ENCODE results near the gene SNX22.

Gene SNX22

DNA sequence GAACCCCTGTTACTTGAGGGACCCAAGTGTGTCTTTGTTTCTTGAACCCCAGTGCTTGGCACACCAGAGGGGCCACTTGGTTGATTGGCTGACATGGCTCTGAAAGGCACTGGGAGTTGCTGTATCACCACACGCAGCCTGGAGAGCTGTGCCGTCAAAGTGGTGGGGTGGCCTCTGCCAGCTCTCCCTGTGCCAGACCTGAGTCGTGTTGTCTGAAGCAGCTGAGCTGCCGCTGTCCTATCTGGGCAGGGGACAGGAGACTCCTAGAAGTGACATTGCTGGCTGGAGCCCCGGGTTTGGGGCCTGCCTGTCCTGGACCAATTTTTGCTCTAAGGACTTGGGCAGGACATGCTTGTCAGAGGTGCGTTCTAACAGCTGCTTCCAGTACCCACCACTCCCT, 5.5 kb upstream of the SNX22 start:
- Mint-ChIP-seq H3K36me3 (peaks cover 16% of the 10 kb centered on the region), H3K27me3 (no peaks in the 10 kb centered on the region), H3K4me1 (peaks cover 66% of the 10 kb centered on the region), H3K27ac (peak overlapping the region; percentile 100), H3K9me3 (no peaks in the 10 kb centered on the region), H3K4me3 (no peak overlapping the region)
- no peak for ATAC-seq

GRCh38 chr15:64146520-64146884, 5.0 kb upstream of the SNX22 start:
- H3K9me3 Mint-ChIP-seq: no peaks in the 10 kb centered on the region

DNA sequence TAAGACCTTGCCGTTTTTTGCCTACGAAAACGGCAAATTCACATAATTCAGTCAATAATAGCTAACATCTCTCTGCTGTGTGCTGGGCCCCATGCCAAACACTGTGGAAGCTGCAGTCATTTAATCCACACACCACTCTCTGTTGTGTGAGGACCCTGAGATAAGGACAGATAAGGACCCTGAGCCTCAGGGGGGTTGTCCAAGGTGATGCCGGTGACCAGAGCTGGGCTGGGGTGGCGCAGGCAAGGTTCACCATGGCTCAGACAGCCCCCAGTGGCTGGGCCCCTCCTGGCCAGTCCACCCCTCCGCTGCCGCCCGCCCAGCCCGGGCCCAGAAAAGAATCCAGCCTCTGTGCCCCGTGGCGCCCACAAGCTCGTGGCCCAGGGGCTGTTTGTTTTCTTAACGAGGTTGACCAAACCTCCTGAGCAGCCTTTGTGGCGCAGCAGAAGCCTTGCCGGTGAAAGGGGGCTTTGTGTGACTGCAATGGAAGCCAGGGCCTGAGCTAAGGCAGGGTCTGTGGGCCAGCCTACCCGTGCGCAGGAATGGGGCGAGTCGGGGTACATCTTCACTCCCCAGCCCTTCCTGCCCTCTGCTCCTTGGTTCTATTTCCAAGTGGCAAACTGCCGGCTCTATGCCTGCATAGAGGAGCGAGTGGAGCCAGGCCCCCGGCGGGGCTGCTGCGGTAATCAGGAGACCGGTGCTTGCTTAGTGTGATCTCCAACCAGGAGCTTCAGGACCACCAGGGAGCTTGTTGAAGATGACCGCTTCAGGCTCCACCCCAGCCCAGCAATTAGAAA, 4.4 kb upstream of the SNX22 start:
- no peaks in the 10 kb centered on the region for H3K9me3 Mint-ChIP-seq
- peaks cover 59% of the 10 kb centered on the region for H3K4me1 Mint-ChIP-seq
- no peak overlapping the region for H3K27ac Mint-ChIP-seq
- ATAC-seq: no peak
- no peaks in the 10 kb centered on the region for H3K27me3 Mint-ChIP-seq
- peaks cover 5% of the 10 kb centered on the region for H3K36me3 Mint-ChIP-seq
- no peak overlapping the region for H3K4me3 Mint-ChIP-seq

More at GRCh38 chr15:64146520-64146884, 5.0 kb upstream of the SNX22 start:
- peaks cover 11% of the 10 kb centered on the region for H3K36me3 Mint-ChIP-seq
- no peak for ATAC-seq
- no peaks in the 10 kb centered on the region for H3K27me3 Mint-ChIP-seq
- no peak overlapping the region for H3K4me3 Mint-ChIP-seq
- no peak overlapping the region for H3K27ac Mint-ChIP-seq
- H3K4me1 Mint-ChIP-seq: peaks cover 65% of the 10 kb centered on the region

- H3K27ac Mint-ChIP-seq: peak overlapping the region; percentile 4
- H3K9me3 Mint-ChIP-seq: no peaks in the 10 kb centered on the region
- no peaks in the 10 kb centered on the region for H3K27me3 Mint-ChIP-seq
- H3K4me3 Mint-ChIP-seq: no peak overlapping the region
- H3K36me3 Mint-ChIP-seq: no peaks in the 10 kb centered on the region
- H3K4me1 Mint-ChIP-seq: peaks cover 60% of the 10 kb centered on the region
- no peak for ATAC-seq
Measured at GRCh38 chr15:64148168-64148567, 3.4 kb upstream of the SNX22 start.

GRCh38 chr15:64148581-64148980, 3.0 kb upstream of the SNX22 start:
- no peaks in the 10 kb centered on the region for H3K36me3 Mint-ChIP-seq
- peak overlapping the region; percentile 4 for H3K27ac Mint-ChIP-seq
- peaks cover 60% of the 10 kb centered on the region for H3K4me1 Mint-ChIP-seq
- no peak for ATAC-seq
- H3K4me3 Mint-ChIP-seq: no peak overlapping the region
- no peaks in the 10 kb centered on the region for H3K27me3 Mint-ChIP-seq
- H3K9me3 Mint-ChIP-seq: no peaks in the 10 kb centered on the region

DNA sequence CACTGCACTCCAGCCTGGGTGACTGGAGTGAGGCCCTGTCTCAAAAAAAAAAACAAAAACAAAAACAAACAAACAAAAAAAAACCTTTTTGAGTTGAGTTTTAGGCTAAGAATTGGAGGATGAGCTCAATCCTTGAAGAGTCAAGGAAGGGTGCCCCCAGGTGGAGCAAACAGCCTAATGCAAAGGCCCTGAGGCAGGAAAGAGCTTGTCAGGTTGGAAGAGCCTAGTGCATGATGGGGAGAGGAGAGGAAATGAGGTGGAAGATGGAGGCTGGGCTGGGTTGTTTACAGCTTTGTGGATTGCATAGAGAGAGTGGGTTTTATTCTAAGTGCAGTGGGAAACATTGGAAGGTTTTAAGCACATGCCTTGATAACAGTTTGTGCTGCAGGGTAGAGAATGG, 2.1 kb upstream of the SNX22 start:
- ATAC-seq: no peak
- H3K4me3 Mint-ChIP-seq: no peak overlapping the region

DNA sequence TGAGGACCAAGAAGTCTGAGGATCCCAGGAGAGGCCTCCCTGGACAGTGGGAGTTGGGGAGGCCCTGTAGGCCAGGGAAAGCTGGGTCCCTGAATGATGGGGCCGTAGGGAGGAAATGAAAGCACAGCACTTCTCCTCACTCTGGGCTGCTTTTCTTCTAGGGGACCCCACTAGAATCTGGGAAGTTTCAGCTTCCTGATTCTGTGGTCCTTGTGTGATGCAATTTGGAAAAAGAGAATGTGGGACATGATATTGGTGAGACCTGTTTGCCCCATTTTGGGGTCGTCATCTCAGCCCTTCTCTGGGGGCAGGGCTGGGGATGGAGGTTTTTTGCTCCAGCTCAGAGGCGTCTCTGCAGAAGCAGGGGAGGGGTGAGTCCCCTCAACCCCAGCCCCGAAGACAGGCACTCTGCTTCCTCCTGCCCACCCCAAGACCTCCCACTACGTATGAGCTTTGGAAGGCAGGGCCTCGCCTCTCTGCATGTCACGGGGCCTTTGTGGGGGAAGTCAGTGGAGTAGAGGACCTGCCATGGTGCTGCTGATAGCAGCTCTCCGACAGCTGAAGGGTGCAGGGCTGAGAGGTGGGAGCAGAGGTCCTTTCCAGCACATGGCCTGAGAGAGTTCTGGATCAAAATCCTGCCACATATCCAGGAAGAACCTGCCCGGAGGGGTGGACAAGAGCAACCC, 1.5 kb upstream of the SNX22 start:
- no peaks in the 10 kb centered on the region for H3K9me3 Mint-ChIP-seq
- no peaks in the 10 kb centered on the region for H3K27me3 Mint-ChIP-seq
- H3K36me3 Mint-ChIP-seq: peaks cover 7% of the 10 kb centered on the region
- peak overlapping the region; percentile 50 for H3K27ac Mint-ChIP-seq
- peaks cover 57% of the 10 kb centered on the region for H3K4me1 Mint-ChIP-seq
- peak overlapping the region; percentile 30 for H3K4me3 Mint-ChIP-seq
- no peak for ATAC-seq

More for the DNA sequence above, 2.1 kb upstream of the SNX22 start:
- peaks cover 59% of the 10 kb centered on the region for H3K4me1 Mint-ChIP-seq
- H3K27ac Mint-ChIP-seq: peak overlapping the region; percentile 50
- peaks cover 3% of the 10 kb centered on the region for H3K36me3 Mint-ChIP-seq
- no peaks in the 10 kb centered on the region for H3K27me3 Mint-ChIP-seq
- no peaks in the 10 kb centered on the region for H3K9me3 Mint-ChIP-seq

DNA sequence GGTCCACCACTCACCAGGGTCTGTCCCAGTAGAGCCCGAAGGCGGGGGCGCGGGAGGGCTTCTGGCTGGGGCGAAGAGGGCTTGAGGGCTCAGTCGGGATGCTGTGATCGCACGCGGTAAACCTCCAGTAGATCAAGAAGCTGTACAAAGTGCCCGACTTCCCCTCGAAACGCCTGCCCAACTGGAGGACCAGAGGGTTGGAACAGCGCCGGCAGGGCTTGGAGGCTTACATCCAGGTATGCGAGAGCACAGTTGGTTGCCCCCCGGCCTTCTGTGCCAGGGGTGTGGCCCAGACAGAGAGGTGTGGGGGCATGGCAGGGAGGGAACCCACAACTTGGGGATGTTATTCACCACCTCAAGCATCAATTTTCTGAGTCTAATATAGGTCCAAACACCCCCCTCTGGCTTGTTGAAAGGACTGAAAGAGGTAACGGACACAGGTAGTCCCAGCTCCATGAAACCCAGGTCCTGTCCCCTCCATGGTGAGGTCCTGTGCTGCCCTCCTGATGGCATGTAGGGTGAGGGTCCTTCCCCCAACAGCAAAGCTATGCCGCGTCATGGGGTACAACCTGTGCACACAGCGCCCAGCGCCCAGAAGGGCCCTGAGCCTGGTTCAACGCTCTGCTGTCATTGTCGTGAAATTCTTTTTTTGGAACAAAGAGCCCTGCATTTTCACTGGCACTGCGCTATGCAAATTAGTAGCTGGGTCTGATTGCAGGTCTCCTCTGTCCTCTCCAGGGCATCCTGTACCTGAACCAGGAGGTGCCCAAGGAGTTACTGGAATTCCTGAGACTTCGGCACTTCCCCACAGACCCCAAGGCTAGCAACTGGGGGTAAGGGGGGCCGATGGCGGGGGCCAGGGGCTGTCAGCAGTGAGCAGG, 1.2 kb downstream of the SNX22 start:
- H3K4me1 Mint-ChIP-seq: peaks cover 70% of the 10 kb centered on the region
- peak; percentile 58 for ATAC-seq
- H3K4me3 Mint-ChIP-seq: peak overlapping the region; percentile 92
- no peaks in the 10 kb centered on the region for H3K9me3 Mint-ChIP-seq
- peak overlapping the region; percentile 50 for H3K27ac Mint-ChIP-seq
- no peaks in the 10 kb centered on the region for H3K27me3 Mint-ChIP-seq
- peaks cover 31% of the 10 kb centered on the region for H3K36me3 Mint-ChIP-seq

DNA sequence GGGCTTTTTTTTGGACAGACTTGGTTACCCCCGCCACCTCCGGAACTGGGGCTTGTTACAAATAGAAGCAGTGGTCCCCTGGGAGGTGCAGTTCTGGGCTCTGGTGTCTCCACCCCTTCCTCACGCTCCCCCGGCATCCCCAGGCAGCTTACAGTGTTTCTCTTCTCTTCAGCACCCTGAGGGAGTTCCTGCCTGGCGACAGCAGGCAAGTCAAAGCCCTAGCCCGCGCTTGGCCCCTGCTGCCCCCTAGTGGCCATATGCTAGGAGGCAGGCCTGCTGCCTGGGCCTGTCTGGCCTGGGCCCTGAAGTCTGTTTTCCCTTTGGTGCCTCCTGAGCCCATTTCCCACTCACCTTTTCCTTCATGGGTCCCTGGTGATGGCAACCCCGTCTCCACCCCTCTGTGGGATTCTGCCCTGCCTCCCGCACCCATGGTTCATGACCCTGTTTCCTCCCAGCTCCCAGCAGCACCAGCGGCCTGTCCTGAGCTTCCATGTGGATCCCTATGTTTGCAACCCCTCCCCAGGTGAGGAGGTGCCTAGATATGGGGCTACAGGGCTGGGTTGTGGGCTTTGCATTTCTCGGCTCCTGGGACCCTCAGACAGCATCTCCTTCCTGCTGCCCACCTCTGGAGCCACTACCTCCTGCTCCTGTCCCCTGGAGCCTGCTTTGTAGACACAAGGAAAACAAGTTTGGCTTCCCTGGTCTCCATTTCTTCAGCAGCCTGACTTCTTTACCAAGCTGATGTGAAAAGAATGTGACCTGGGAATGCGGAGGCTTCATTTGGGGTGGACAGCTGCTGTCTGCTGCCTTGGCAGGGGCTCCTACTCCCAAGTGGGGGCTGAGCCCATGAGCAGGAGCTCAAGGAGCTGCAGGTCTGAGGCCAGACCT, 2.2 kb downstream of the SNX22 start:
- Mint-ChIP-seq H3K9me3 (no peaks in the 10 kb centered on the region), H3K27ac (peak overlapping the region; percentile 50), H3K4me1 (peaks cover 79% of the 10 kb centered on the region), H3K36me3 (peaks cover 41% of the 10 kb centered on the region), H3K4me3 (peak overlapping the region; percentile 92), H3K27me3 (no peaks in the 10 kb centered on the region)
- ATAC-seq: peak; percentile 91

DNA sequence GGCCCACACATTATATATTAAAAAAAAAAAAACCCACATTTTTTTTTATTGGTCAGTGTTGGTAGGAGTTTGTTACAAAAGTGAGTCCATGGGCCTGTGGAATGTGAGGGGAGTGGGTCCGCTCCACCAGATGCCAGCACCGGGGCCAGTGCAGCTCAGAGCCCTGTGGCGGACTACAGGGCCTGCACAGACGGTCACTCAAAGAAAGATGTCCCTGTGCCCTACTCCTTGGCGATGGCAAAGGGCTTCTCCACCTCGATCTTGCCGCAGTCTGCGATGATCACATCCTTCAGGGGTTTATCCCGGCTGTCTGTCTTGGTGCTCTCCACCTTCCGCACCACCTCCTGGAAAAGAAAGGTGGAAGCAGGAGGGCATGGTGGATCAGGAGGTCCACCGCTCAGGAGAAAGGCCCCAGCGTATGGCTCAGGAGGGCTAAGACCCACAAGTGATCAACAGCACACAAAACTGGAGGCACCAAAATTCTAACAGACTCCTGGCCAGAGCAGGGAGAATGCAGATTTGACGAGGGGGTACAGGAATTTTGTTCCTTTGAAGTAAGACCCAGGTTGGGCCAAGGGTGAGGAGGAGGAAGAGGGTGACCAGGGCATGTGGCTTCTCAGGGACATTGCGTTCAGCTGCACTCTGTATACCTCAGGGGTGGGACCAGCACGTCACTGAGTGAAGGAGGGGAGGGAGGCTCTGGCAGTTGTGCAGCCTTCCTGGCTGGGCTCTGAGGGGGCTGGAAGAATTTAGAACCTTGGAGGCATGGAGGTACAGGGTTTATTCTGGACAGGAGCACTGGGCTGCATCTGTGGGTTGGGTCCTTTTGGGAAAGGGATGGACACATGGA, 4.5 kb downstream of the SNX22 start:
- H3K4me3 Mint-ChIP-seq: peak overlapping the region; percentile 31
- H3K27ac Mint-ChIP-seq: peak overlapping the region; percentile 53
- peaks cover 76% of the 10 kb centered on the region for H3K4me1 Mint-ChIP-seq
- no peaks in the 10 kb centered on the region for H3K27me3 Mint-ChIP-seq
- ATAC-seq: no peak
- H3K9me3 Mint-ChIP-seq: no peaks in the 10 kb centered on the region
- peaks cover 55% of the 10 kb centered on the region for H3K36me3 Mint-ChIP-seq

GRCh38 chr15:64156652-64157331, 5.3 kb downstream of the SNX22 start:
- Mint-ChIP-seq H3K4me3 (no peak overlapping the region), H3K9me3 (no peaks in the 10 kb centered on the region), H3K27ac (peak overlapping the region; percentile 53), H3K27me3 (no peaks in the 10 kb centered on the region), H3K4me1 (peaks cover 77% of the 10 kb centered on the region), H3K36me3 (peaks cover 57% of the 10 kb centered on the region)
- no peak for ATAC-seq

DNA sequence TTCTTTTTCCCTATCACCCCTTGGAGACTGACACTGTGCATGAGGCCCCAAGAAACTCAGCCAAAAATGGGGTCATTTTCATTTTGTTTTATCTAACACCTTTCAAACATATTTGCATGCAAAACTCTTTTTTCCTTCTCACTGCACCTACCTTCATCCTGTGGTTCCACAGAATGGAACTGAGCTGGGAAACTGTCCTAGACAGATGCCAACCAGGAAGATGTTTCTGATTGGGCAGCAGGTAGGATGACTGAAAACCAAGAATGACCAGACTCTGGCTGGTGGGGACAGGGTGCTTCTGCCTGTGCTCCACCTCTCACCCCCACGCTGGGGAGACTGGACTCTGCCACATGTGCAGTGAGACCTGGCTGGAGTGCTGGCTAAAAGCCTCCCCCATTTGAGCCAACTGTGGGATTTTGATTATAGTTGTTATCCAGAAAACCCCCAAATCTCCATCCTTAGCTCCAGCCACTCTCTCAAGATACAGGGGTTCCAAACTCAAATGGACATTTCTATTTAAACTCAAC, 6.1 kb downstream of the SNX22 start:
- Mint-ChIP-seq H3K9me3 (no peaks in the 10 kb centered on the region), H3K27me3 (no peaks in the 10 kb centered on the region), H3K4me1 (peaks cover 79% of the 10 kb centered on the region), H3K4me3 (no peak overlapping the region), H3K27ac (peak overlapping the region; percentile 53), H3K36me3 (peaks cover 61% of the 10 kb centered on the region)
- no peak for ATAC-seq
